HepG2 (cell line): ENCODE results near the gene SLC41A1. TPM values are rescaled to one million over a fixed set of nuclear protein-coding genes. Genes with fewer than 3 reads are reported as not detected.

Experiments used
- ATAC-seq: fragments of 200-7000 bp; cut with Tn5 transposase; 3 replicates; pipeline ENCODE4 v1.9.1; 2020; ENCODE audit warnings: mild to moderate bottlenecking, moderate library complexity
- BruUV-seq: library from RNA; stranded (reverse); fragments of 400-500 nt; replicated peaks from 2 replicates; lab custom pipeline; 2021; lab: Mats Ljungman, UMichigan
- CTCF ChIA-PET: fragments of 300-600 bp; formaldehyde crosslinking; extraction: SDS; loops from one replicate; lab custom pipeline; 2021; ENCODE audit warnings: low total read pairs, inconsistent platforms, low intra/inter-chr PET ratio; lab: Yijun Ruan, JAX
- POLR2A ChIA-PET: fragments of 350-600 bp; sonication (Branson Sonifier 250); formaldehyde crosslinking; loops from one replicate; lab custom pipeline; 2020; ENCODE audit warnings: antibody characterized with exemption, inconsistent platforms; lab: Yijun Ruan, JAX
- DNase-seq: peaks from one replicate; pipeline ENCODE4 v3.0.0-alpha.2; 2015; ENCODE audit warnings: low spot score
- FAIRE-seq: peaks from 3 replicates; lab custom pipeline; 2011; peaks lifted over from hg19 to GRCh38; lab: Jason Lieb, UNC
- H2AFZ ChIP-seq: one replicate; pipeline ENCODE4 v1.6.1; 2011; ENCODE audit warnings: low read length, inconsistent platforms
- H3K27ac ChIP-seq: fragments of 300-600 bp; 3 replicates; pipeline ENCODE4 v1.8.0; 2011; ENCODE audit warnings: mixed run types, mild to moderate bottlenecking, mixed read lengths, low read length, inconsistent platforms; ENCODE audit not compliant: insufficient read depth; ENCODE audit errors: extremely low read length
- H3K27me3 ChIP-seq, 2 experiments: fragments of 200-600 bp in 1 of 2; 2 replicates in 1 of 2; 3 replicates in 1 of 2; pipeline versions ENCODE4 v1.6.0 to v1.8.0; 2011; ENCODE audit warnings: low read length in 2 of 2, mild to moderate bottlenecking in 2 of 2, moderate library complexity in 2 of 2, inconsistent platforms in 1 of 2; ENCODE audit not compliant: insufficient read depth in 2 of 2, control insufficient read depth in 1 of 2
- H3K36me3 ChIP-seq, 2 experiments: fragments of 200-600 bp in 1 of 2; replicated peaks in 1 of 2; 2 replicates in 1 of 2; 3 replicates in 1 of 2; pipeline versions ENCODE4 v1.5.1 to v1.8.0; 2011; ENCODE audit warnings: low read length in 2 of 2, inconsistent platforms in 1 of 2; ENCODE audit not compliant: insufficient read depth in 2 of 2, control insufficient read depth in 1 of 2
- H3K4me1 ChIP-seq: 2 replicates; pipeline ENCODE4 v1.5.1; 2012; ENCODE audit warnings: low read length, inconsistent platforms; ENCODE audit not compliant: insufficient read depth
- H3K4me2 ChIP-seq: 2 replicates; pipeline ENCODE4 v1.6.0; 2011; ENCODE audit warnings: low read depth, low read length, inconsistent platforms
- H3K4me3 ChIP-seq, 3 experiments: fragments of 200-600 bp in 1 of 3; sonication (generic), shearing (Covaris generic) in 1 of 3; replicated peaks in 1 of 3; 2 replicates each; pipeline ENCODE4 v1.5.1; 2011 to 2016; ENCODE audit warnings: low read length in 3 of 3, inconsistent platforms in 2 of 3, low read depth in 2 of 3, mild to moderate bottlenecking in 2 of 3, control low read depth in 1 of 3, mixed read lengths in 1 of 3; ENCODE audit not compliant: insufficient read depth in 1 of 3
- H3K79me2 ChIP-seq: one replicate; pipeline ENCODE4 v1.6.1; 2011; ENCODE audit warnings: low read length, inconsistent platforms; ENCODE audit not compliant: insufficient read depth
- H3K9ac ChIP-seq: 2 replicates; pipeline ENCODE4 v1.6.0; 2011; ENCODE audit warnings: mild to moderate bottlenecking, low read depth, low read length, inconsistent platforms; ENCODE audit not compliant: insufficient read depth
- H3K9me3 ChIP-seq: 2 replicates; pipeline ENCODE4 v1.5.1; 2012; ENCODE audit warnings: mild to moderate bottlenecking, low read length
- H4K20me1 ChIP-seq: 2 replicates; pipeline ENCODE4 v1.6.0; 2011; ENCODE audit warnings: inconsistent platforms, mild to moderate bottlenecking, low read length, moderate library complexity; ENCODE audit not compliant: insufficient read depth
- PPARG ChIP-seq: conservative IDR thresholded peaks from 2 replicates; pipeline ENCODE4 v1.6.1; 2016; ENCODE audit warnings: missing biosample characterization, missing genetic modification reagents
- ZNF543 ChIP-seq: sonication (generic); formaldehyde crosslinking; IDR thresholded peaks from 2 replicates; pipeline ENCODE4 v1.4.0; 2020; ENCODE audit warnings: mild to moderate bottlenecking, missing genetic modification reagents
- ZNF563 ChIP-seq: sonication (generic); formaldehyde crosslinking; IDR thresholded peaks from 2 replicates; pipeline ENCODE4 v1.8.0; 2022; ENCODE audit warnings: mild to moderate bottlenecking, moderate library complexity, missing genetic modification reagents
- WGBS: methylation state at CpG from one replicate; pipeline ENCODE4 v1.1.6; 2017; ENCODE audit warnings: low lambda C conversion rate; 5-methylcytosine and 5-hydroxymethylcytosine counted together
- in situ Hi-C: cut with HindIII; loops from 2 replicates; pipeline ENCODE4 v1.10.0; 2017; ENCODE audit warnings: low pct_unique_long_range_greater_than_20kb; ENCODE audit not compliant: extremely low pct_ligation_motif_present
- intact Hi-C: fragments of 100-400 bp; cut with micrococcal nuclease; formaldehyde crosslinking; loops from one replicate; pipeline ENCODE4 v1.10.0; 2022; ENCODE audit not compliant: unreplicated experiment
- polyA plus RNA-seq, 8 experiments: library from polyadenylated mRNA; depleted of rRNA in 3 of 8; stranded (reverse) in 7 of 8; unstranded in 1 of 8; fragments of >200 nt; fragmentation: Illumina TruSeq in 4 of 8; extraction: Trizol in 4 of 8; gene quantifications; 2 replicates each; pipeline versions ENCODE4 v1.2.1 to v1.2.3, GENCODE V29; 2011 to 2016; ENCODE audit warnings: low read depth in 4 of 8, missing spikeins in 1 of 8, mixed read lengths in 1 of 8; ENCODE audit not compliant: insufficient read depth in 1 of 8
- total RNA-seq, 5 experiments: library from RNA; depleted of rRNA; stranded (reverse); fragments of >200 nt; fragmentation: Illumina TruSeq; extraction: Trizol; gene quantifications; 2 replicates each; pipeline ENCODE4 v1.2.3, GENCODE V29; 2016; ENCODE audit warnings: low read depth in 1 of 5
- TF ChIP-seq, protein P1 (sequence below): sonication (generic); formaldehyde crosslinking; IDR thresholded peaks from 2 replicates; pipeline ENCODE4 v1.4.0; 2020; ENCODE audit warnings: mild to moderate bottlenecking, low read depth, missing genetic modification reagents
- TF ChIP-seq, protein P2 (sequence below): sonication (generic); formaldehyde crosslinking; IDR thresholded peaks from 2 replicates; pipeline ENCODE4 v1.4.0; 2020; ENCODE audit warnings: missing genetic modification reagents
- TF ChIP-seq, protein P3 (sequence below): sonication (generic); formaldehyde crosslinking; IDR thresholded peaks from 2 replicates; pipeline ENCODE4 v1.8.1; 2023; ENCODE audit warnings: mild to moderate bottlenecking, missing genetic modification reagents
- TF ChIP-seq, protein P4 (sequence below): sonication (generic); formaldehyde crosslinking; conservative IDR thresholded peaks from 2 replicates; pipeline ENCODE4 v1.4.0; 2020; ENCODE audit warnings: missing genetic modification reagents
- TF ChIP-seq, protein P5 (sequence below): sonication (generic); formaldehyde crosslinking; IDR thresholded peaks from 2 replicates; pipeline ENCODE4 v1.4.0; 2020; ENCODE audit warnings: mild to moderate bottlenecking, low read depth, missing genetic modification reagents
- TF ChIP-seq, protein P6 (sequence below): sonication (generic); formaldehyde crosslinking; IDR thresholded peaks from 2 replicates; pipeline ENCODE4 v1.4.0; 2020; ENCODE audit warnings: missing genetic modification reagents, borderline replicate concordance

Gene SLC41A1
- total and polyA plus RNA-seq, 2 of the 13 experiments (the other 11 are each of a cell fraction or from before 2014, with no cell fraction given), result 2.2 to 4.6 TPM

DNA sequence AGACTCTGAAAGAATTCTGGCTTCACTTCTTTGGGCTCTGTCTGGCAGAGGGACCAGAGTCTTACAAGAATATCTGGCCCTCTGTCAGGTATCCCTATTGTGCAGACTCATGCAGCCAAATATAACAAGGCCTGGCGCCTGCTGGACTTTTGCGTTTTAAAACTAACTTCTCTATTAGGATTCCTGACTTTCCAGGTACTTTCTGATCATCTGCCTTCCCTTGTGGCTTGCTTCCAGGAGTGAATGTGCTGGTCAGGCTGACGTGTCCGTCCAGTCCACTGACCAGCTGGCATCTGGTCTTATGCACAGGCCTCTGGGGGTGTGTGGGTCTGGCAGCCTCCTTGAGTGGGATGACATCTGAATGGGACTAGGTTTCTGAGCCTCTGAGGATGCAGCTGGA lies 29.1 kb downstream of the SLC41A1 start:
- FAIRE-seq, result no peak
- no peaks in the 10 kb centered on the region for H3K9me3 ChIP-seq
- H3K79me2 ChIP-seq, result no peaks in the 10 kb centered on the region
- H3K9ac ChIP-seq, result no peak overlapping the region
- no peak overlapping the region for H3K27ac ChIP-seq
- H3K4me2 ChIP-seq, result no peak overlapping the region
- peaks cover 0 to 5% of the 10 kb centered on the region in 2 experiments; a peak in 1 of 5 replicates for H3K27me3 ChIP-seq
- no TSS peak for BruUV-seq
- TF ChIP-seq, protein P1, sequence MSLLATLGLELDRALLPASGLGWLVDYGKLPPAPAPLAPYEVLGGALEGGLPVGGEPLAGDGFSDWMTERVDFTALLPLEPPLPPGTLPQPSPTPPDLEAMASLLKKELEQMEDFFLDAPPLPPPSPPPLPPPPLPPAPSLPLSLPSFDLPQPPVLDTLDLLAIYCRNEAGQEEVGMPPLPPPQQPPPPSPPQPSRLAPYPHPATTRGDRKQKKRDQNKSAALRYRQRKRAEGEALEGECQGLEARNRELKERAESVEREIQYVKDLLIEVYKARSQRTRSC (CRISPR knock-in tag), result no peak
- TF ChIP-seq, protein P2, sequence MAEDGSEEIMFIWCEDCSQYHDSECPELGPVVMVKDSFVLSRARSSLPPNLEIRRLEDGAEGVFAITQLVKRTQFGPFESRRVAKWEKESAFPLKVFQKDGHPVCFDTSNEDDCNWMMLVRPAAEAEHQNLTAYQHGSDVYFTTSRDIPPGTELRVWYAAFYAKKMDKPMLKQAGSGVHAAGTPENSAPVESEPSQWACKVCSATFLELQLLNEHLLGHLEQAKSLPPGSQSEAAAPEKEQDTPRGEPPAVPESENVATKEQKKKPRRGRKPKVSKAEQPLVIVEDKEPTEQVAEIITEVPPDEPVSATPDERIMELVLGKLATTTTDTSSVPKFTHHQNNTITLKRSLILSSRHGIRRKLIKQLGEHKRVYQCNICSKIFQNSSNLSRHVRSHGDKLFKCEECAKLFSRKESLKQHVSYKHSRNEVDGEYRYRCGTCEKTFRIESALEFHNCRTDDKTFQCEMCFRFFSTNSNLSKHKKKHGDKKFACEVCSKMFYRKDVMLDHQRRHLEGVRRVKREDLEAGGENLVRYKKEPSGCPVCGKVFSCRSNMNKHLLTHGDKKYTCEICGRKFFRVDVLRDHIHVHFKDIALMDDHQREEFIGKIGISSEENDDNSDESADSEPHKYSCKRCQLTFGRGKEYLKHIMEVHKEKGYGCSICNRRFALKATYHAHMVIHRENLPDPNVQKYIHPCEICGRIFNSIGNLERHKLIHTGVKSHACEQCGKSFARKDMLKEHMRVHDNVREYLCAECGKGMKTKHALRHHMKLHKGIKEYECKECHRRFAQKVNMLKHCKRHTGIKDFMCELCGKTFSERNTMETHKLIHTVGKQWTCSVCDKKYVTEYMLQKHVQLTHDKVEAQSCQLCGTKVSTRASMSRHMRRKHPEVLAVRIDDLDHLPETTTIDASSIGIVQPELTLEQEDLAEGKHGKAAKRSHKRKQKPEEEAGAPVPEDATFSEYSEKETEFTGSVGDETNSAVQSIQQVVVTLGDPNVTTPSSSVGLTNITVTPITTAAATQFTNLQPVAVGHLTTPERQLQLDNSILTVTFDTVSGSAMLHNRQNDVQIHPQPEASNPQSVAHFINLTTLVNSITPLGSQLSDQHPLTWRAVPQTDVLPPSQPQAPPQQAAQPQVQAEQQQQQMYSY (CRISPR knock-in tag), result no peak
- TF ChIP-seq, protein P3, sequence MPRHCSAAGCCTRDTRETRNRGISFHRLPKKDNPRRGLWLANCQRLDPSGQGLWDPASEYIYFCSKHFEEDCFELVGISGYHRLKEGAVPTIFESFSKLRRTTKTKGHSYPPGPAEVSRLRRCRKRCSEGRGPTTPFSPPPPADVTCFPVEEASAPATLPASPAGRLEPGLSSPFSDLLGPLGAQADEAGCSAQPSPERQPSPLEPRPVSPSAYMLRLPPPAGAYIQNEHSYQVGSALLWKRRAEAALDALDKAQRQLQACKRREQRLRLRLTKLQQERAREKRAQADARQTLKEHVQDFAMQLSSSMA (CRISPR knock-in tag), result no peak
- TF ChIP-seq PPARG (CRISPR knock-in tag) (no peak), ZNF563 (CRISPR knock-in tag) (no peak), ZNF543 (no peak)
- TF ChIP-seq, protein P4, sequence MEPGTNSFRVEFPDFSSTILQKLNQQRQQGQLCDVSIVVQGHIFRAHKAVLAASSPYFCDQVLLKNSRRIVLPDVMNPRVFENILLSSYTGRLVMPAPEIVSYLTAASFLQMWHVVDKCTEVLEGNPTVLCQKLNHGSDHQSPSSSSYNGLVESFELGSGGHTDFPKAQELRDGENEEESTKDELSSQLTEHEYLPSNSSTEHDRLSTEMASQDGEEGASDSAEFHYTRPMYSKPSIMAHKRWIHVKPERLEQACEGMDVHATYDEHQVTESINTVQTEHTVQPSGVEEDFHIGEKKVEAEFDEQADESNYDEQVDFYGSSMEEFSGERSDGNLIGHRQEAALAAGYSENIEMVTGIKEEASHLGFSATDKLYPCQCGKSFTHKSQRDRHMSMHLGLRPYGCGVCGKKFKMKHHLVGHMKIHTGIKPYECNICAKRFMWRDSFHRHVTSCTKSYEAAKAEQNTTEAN (CRISPR knock-in tag), result no peak
- TF ChIP-seq, protein P5, sequence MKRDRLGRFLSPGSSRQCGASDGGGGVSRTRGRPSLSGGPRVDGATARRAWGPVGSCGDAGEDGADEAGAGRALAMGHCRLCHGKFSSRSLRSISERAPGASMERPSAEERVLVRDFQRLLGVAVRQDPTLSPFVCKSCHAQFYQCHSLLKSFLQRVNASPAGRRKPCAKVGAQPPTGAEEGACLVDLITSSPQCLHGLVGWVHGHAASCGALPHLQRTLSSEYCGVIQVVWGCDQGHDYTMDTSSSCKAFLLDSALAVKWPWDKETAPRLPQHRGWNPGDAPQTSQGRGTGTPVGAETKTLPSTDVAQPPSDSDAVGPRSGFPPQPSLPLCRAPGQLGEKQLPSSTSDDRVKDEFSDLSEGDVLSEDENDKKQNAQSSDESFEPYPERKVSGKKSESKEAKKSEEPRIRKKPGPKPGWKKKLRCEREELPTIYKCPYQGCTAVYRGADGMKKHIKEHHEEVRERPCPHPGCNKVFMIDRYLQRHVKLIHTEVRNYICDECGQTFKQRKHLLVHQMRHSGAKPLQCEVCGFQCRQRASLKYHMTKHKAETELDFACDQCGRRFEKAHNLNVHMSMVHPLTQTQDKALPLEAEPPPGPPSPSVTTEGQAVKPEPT (CRISPR knock-in tag), result no peak
- TF ChIP-seq, protein P6, sequence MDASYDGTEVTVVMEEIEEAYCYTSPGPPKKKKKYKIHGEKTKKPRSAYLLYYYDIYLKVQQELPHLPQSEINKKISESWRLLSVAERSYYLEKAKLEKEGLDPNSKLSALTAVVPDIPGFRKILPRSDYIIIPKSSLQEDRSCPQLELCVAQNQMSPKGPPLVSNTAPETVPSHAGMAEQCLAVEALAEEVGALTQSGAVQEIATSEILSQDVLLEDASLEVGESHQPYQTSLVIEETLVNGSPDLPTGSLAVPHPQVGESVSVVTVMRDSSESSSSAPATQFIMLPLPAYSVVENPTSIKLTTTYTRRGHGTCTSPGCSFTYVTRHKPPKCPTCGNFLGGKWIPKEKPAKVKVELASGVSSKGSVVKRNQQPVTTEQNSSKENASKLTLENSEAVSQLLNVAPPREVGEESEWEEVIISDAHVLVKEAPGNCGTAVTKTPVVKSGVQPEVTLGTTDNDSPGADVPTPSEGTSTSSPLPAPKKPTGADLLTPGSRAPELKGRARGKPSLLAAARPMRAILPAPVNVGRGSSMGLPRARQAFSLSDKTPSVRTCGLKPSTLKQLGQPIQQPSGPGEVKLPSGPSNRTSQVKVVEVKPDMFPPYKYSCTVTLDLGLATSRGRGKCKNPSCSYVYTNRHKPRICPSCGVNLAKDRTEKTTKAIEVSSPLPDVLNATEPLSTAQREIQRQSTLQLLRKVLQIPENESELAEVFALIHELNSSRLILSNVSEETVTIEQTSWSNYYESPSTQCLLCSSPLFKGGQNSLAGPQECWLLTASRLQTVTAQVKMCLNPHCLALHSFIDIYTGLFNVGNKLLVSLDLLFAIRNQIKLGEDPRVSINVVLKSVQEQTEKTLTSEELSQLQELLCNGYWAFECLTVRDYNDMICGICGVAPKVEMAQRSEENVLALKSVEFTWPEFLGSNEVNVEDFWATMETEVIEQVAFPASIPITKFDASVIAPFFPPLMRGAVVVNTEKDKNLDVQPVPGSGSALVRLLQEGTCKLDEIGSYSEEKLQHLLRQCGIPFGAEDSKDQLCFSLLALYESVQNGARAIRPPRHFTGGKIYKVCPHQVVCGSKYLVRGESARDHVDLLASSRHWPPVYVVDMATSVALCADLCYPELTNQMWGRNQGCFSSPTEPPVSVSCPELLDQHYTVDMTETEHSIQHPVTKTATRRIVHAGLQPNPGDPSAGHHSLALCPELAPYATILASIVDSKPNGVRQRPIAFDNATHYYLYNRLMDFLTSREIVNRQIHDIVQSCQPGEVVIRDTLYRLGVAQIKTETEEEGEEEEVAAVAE, result no peak
- TF ChIP-seq, all 625 proteins: peak for 0
- in situ Hi-C loops, result no loop called here
- Histone ChIP-seq H3K4me3 (no peak overlapping the region), H3K36me3 (no peaks in the 10 kb centered on the region), H2AFZ (no peak overlapping the region), H4K20me1 (no peaks in the 10 kb centered on the region), H3K4me1 (no peaks in the 10 kb centered on the region)
- ATAC-seq (no peak; the same call in 2 of the 3 replicates), DNase-seq (no peak)
- ChIA-PET POLR2A (no interaction called here), CTCF (no interaction called here)
- intact Hi-C loops, result no loop called here
- 54% methylated on average over 2 of the region's 4 CpGs for WGBS
